HL-60 (cell line): ENCODE results near the gene MTMR3.

ENCODE experiments used
- CTCF ChIP-seq: IDR thresholded peaks from one replicate; pipeline ENCODE4 v1.5.1; 2011; ENCODE audit warnings: low read length, control low read depth, inconsistent platforms; ENCODE audit not compliant: insufficient read depth
- POLR2AphosphoS5 ChIP-seq: IDR thresholded peaks from 2 replicates; pipeline ENCODE4 v1.6.1; 2012; ENCODE audit warnings: low read depth
- REST ChIP-seq: IDR thresholded peaks from 2 replicates; pipeline ENCODE4 v1.6.1; 2012; ENCODE audit warnings: low read depth; ENCODE audit not compliant: insufficient replicate concordance
- SPI1 ChIP-seq: IDR thresholded peaks from 2 replicates; pipeline ENCODE4 v1.6.1; 2012; ENCODE audit warnings: low read depth, mild to moderate bottlenecking, borderline replicate concordance

- TF ChIP-seq CTCF (no peak), POLR2AphosphoS5 (no peak), SPI1 (no peak), REST (no peak)
These were observed 153.7 kb downstream of the MTMR3 start for GRCh38 chr22:30036656-30037055.
